GM18873 (cell line): Measurements from ENCODE around the gene RDH5.
"Not testable (repeated sequence)": the region's sequence is repeated elsewhere in the genome, so short reads cannot be mapped to it uniquely, and the experiment has no call there.

Experiments used
- ATAC-seq: cut with Tn5 transposase; IDR thresholded peaks from one replicate; pipeline ENCODE4 v1.9.1; 2021; ENCODE audit warnings: mild to moderate bottlenecking, moderate library complexity, moderate number of reproducible peaks; ENCODE audit not compliant: unreplicated experiment, low FRiP score

The RDH5 gene

DNA sequence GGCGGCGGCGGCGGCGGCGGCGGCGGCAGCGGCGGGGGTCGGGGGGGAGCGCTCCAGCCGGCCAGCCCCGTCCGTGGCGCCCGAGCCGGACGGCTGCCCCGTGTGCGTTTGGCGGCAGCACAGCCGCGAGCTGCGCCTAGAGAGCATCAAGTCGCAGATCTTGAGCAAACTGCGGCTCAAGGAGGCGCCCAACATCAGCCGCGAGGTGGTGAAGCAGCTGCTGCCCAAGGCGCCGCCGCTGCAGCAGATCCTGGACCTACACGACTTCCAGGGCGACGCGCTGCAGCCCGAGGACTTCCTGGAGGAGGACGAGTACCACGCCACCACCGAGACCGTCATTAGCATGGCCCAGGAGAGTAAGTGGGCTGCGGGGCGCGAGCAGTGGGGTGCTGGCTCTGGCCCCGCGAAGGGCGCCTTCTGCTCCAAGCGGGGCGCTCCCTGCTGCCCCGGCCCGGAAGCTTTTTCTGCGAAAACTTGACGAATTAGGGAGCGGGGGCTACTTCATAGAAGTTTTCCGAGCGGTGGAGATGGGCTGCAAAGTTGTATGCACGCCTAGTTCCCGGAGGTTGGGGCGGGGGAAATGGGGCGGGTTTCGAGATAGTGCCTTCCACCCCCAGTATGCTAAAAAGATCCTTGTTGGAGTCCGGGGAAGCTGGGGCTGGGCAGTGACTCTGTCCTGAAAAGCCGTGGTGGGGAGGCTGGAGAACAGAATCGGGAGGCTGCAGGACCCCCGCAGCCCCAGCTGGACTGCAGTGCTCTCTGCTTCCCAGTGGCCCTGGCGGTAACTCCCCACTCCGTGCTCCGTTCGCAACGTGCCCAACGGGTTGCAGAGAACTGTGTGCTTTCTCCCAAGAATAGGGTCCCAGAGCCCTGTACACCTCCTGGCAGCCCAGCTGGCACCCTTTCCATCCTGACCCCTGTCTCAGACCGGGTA is 23.5 kb downstream of the RDH5 start:
- ATAC-seq = no peak

DNA sequence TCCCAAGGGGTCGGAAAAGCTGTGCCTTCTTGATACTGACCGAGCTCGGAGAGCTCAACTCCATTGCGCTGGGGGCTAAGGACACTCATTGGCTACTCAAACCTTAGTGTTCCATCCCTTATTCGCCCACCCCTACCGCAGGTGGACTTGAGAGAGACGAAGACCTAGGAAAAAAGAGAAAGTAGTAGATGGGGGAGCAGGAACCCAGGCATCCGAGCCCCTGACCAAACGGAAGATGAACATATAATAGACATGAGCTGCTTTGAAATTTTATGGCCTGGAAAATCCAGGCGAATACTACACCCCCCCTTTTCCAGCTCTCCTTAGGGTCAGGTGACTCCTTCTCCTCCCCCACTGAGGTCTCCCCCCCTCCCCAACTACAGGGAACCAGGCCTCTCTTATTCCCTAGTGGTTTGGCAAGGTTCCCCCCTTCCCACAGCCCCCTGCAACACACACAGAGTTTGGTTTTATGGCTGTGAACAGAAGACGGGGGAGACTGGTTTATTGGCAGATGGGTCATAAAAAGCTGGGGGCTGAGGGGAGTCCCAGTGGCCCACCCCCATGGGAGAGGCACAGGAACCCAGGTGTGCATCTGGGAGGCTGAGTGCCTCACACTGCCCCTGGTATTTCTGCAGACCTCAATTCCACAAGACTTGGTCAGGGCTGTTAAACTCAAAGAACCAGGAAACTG is 24.3 kb downstream of the RDH5 start:
- ATAC-seq = no peak

DNA sequence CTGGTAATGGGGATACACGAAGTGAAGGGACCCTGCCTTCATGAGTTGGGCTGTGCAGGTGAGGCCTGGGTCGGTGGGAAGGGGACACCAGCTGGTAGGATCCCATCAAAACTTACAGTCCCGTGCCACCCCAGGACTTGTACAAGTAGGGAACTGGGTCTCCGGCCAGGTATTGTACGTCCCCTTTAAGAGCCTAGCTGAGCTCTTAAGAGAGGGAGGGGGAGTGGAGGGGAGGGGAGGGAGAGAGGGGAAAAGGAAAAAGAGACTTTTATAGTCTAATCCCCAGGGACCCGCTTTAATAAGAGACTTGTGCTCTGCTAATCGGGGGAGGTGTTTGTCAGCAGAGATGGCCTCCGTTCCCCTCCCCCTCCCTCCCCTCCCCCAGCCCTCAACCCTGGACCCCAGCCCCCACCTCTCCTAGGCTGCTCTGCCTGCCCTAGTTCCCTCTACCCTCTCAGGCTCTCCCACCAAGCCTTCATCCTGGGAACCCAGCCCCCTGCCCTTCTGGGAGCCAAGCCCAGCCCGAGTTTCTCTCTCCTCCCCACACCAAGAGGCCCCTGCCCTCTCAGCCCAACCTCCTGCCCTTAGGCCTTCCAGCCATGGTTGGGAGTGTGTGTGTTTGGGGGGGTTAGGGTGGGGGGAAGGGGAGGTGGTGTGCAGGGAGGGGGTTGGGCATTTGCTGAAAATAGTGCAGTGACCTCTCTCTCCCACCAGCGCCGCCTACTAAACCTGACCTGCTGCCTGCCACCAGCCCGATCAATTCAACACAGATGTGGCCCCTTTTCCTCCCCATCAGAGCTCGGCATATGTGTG is 25.4 kb downstream of the RDH5 start:
- no peak for ATAC-seq

DNA sequence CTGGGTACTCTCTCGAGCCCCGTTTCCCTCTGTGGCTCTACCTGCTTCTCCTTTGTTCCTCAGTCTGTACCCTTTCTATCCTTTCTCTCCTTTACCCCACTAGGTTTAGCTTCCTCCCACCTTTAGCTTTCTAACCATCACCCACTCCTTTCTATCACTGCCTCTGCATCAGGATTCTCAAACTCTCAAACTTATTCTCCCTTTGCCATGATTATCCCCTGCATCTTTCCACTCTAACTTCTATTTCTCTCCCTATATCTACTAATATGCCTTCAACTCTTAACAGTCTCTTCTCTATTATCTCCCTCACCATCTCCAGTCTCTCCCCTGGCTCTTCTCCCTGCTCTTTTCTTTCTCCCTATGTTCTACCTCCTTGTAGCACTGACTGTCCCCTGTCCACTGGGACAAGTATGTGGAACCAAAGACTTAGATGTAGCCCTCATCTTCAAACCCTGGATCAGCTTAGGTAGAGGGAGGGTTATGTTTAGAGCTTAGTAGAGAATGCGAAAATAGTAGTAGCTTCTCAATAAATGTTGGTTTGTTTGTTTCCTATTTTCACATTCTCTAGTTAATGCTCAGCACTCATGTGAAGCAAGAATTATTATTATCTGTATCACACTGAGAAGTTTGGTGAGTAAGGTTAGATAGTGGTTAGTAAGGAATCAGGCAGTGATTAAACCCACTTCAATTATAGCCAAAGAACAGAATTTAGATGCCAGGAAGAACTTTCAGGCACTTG is 26.1 kb downstream of the RDH5 start:
- no peak for ATAC-seq

DNA sequence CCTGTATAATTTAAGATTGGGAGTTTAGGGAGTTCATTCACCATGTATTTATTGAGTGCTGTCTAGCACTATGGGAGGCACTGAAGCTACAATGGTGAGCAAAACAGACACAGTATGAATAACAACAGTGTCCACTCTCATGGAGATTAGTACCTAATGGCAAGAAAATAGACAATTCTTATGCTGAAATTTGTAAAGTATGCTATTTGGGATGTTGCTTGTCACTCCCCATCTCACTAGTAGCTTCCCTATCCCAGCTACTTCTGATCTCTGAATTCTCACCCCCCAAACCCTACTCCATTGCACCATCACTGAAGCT is 26.7 kb downstream of the RDH5 start:
- ATAC-seq = no peak

DNA sequence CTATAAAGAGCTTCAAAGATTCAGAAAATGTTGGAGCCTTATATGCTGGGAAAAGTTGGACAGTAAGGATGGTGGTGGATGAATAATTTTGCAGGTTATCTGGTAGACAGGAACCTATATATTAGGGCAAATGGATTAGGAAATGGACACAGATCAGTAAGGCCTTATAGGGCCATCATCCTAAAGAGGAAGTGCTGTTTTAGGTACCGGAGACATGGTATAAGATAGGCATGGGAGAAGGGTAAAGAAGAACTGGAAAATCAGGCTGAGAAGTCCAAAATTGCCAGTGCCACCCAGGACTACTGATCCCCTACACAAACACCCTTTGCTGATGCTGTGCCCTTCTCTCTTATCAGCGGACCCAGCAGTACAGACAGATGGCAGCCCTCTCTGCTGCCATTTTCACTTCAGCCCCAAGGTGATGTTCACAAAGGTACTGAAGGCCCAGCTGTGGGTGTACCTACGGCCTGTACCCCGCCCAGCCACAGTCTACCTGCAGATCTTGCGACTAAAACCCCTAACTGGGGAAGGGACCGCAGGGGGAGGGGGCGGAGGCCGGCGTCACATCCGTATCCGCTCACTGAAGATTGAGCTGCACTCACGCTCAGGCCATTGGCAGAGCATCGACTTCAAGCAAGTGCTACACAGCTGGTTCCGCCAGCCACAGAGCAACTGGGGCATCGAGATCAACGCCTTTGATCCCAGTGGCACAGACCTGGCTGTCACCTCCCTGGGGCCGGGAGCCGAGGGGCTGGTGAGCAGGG is 28.2 kb downstream of the RDH5 start:
- ATAC-seq = no peak

DNA sequence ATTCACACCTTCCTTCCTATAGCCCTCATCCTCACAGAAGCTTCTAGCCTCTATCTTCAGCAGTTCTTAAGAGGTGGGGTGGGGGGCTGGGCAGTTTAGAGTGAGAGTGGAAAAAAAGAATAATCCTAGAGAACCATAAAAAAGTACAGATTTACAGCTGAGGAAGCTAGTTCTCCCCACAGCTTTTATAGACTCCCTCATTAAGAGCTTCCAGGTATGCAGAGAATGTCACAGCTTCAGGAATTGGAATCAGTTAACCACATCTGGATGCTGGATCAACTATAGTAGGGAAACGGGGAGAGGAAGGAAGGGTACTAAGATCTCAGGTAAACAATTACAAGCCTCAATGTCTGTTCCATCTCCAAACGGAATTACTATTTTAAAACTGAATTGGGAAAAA is 35.1 kb downstream of the RDH5 start:
- ATAC-seq = no peak

DNA sequence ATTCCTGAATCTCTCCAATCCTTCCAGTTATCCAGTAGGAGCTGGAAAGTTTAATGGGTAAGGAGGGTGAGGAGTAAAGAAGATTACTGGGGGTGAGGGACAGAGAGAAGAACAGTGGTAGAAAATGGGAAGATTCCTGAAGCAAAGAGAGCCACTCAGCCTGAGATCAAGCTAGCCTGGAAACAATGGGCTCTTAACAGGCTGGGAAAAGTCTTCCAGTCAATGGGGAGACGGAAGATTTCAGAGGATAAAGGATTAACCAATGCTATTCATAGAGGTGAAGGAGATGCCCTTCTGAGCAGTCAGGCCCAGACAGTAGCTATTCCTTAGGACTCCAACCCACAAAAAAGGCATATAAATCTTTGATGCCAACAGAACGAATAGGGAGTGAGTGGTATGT is 37.5 kb downstream of the RDH5 start:
- ATAC-seq = no peak

DNA sequence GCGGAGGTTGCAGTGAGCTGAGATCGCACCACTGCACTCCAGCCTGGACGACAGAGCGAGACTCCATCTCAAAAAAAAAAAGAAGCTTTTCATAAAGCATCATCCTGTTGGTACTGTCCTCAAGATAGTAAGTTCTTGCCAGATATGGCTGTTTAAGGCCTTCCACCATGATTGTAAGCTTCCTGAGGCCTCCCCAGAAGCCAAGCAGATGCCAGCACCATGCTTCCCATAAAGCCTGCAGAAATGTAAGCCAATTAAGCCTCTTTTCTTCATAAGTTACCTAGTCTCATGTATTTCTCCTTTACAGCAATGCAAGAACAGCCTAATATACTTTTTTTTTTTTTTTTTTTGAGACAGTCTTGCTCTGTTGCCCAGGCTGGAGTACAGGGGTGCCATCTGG is 38.4 kb downstream of the RDH5 start:
- not testable (repeated sequence) for ATAC-seq

DNA sequence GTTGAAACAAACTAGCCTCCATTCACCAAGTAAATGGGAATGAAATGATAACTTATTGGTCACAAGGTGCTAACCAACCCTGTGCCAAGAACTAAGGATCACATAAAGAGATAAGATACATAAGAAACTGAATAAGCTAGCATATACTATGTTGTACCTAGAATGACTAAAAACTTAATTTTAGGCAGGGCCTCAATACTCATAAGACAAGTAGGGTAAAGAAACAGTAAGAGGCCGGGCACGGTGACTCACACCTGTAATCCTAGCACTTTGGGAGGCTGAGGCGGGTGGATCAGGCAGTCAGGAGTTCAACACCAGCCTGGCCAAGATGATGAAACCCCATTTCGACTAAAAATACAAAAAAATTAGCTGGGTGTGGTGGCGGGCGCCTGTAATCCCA is 40.5 kb downstream of the RDH5 start:
- no peak for ATAC-seq

DNA sequence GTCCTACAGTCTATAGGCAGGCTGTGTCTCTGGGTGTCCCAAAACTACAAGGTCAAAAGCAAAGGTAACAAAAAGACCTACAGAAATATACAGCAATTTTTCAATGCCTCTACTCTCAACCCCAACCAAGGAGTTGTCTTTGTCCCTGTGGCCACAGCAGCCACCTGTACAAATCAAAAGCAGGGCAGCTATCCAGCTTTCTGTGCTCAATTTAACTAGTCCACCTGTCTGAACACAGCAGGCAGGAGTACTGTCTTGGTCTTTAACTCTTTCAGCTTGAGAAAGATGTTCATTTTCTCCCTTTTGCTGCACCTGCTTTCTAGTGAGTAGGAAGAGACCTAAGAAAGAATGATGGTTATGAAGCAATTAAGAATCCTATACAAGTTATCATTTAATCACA is 42.5 kb downstream of the RDH5 start:
- ATAC-seq = no peak

DNA sequence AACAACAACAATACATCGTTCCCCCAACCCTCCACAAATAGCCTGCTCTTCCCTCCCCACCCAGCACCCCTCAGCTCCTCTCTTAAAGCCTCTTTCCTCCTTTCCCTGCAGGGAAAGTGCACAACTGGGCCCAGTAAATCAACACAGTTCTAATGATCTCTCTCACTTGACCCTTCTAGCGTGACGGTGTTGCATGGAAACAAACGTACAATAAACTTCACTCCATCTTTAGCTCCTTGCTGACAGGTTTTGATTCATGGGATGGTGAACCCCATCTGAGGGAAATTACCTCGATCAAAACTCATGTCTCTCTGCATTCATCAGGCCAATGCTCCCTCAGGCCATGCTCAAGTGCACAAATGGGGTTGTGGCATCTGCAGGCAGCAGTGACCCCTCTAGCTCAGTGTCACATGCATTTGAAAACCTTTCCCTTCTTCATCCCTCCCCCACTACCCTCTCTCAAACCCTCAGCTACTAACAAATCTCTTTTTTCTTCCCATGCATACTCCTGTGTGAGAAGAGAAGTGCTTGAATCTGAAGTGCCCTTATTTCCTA is 45.6 kb downstream of the RDH5 start:
- ATAC-seq = no peak

DNA sequence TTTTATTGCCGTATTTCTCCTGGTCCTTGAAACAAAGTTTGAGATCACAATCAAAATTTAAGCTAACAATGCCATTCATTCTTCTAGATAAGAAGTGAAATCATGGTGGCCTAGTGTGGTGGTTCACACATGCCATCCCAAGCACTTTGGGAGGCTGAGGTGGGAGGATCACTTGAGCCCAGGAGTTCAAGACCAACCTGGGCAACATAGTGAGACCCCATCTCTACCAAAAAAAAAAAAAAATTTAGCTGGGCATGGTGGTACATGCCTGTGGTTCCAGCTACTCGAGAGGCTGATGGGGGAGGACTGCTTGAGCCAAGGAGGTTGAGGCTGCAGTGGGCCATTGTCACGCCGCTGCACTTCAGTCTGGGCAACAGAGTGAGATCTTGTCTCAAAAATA is 47.0 kb downstream of the RDH5 start:
- no peak for ATAC-seq

DNA sequence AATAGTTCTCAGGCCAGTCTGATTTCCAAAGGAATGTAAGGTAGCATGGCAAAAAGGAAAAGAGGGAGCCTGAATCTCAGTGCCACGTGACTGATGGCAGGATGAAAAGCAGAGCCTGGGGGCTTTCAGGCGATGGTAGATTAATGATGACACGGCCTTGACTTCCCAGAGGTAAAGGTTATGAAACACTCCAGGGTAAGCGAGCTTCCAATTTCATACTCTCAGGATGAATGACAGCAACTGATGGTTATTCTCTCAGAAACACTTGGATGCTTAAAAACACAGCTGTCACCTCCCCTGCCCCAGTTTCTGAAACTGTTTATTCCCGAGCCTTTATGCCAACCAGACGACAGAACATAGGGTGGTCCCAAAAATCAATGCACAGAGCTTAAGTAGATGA is 51.5 kb downstream of the RDH5 start:
- ATAC-seq = no peak
